ENCODE measurements around the gene ARL6IP4.

Gene ARL6IP4

DNA sequence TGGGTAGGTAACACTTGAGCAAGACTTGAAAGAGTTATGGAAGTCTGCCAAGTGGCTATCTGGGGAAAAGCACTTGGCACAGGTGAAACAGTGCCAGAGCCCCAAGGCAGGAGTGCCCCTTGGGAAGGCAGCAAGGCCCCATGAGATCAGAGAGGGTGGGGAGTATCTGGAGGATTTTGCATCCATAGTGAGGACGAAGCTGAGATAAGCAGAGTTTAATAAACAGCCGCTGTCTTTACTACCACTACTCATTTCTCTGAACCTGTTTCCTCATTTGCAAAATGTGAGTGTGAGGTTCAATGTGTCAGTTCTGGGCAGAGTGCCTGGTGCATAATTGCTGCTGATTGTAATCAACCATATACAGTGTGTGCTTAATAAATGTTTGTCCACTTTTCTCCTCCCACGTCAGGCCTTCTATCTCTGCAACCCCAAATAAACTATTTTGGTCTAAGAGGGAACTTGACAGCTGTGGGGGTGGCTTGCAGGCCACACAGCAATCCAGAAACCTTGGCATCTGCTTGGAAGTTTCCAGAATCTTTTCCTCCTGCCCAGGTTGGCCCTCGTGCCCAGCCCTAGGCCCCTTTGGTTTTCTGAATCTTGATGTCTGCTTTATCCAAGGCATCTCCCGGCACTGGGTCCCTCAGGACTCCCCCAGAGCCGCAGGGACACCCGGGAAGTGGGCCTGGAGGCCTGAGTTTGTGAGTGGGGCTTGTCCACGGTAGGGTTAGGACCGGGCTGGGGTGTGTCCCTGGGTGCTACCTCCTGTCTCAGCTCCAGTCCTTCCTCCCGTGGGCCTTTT, 18.8 kb upstream of the ARL6IP4 start:
- no peak for TF ChIP-seq EGR1 (IDR thresholded peaks at IDR 0.05)
- no peak for TF ChIP-seq RAD21 (IDR thresholded peaks at IDR 0.05; ENCODE audit: low read depth)
- TF ChIP-seq, protein P1, sequence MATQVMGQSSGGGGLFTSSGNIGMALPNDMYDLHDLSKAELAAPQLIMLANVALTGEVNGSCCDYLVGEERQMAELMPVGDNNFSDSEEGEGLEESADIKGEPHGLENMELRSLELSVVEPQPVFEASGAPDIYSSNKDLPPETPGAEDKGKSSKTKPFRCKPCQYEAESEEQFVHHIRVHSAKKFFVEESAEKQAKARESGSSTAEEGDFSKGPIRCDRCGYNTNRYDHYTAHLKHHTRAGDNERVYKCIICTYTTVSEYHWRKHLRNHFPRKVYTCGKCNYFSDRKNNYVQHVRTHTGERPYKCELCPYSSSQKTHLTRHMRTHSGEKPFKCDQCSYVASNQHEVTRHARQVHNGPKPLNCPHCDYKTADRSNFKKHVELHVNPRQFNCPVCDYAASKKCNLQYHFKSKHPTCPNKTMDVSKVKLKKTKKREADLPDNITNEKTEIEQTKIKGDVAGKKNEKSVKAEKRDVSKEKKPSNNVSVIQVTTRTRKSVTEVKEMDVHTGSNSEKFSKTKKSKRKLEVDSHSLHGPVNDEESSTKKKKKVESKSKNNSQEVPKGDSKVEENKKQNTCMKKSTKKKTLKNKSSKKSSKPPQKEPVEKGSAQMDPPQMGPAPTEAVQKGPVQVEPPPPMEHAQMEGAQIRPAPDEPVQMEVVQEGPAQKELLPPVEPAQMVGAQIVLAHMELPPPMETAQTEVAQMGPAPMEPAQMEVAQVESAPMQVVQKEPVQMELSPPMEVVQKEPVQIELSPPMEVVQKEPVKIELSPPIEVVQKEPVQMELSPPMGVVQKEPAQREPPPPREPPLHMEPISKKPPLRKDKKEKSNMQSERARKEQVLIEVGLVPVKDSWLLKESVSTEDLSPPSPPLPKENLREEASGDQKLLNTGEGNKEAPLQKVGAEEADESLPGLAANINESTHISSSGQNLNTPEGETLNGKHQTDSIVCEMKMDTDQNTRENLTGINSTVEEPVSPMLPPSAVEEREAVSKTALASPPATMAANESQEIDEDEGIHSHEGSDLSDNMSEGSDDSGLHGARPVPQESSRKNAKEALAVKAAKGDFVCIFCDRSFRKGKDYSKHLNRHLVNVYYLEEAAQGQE (IDR thresholded peaks at IDR 0.05; ENCODE audit: low read depth): no peak
- TF ChIP-seq CREB1 (IDR thresholded peaks at IDR 0.05; ENCODE audit: low read depth): no peak
- TF ChIP-seq EP300 (IDR thresholded peaks at IDR 0.05; ENCODE audit: borderline replicate concordance): no peak
- TF ChIP-seq CEBPB (IDR thresholded peaks at IDR 0.05): no peak

- no peak for TF ChIP-seq TAF1 (IDR thresholded peaks at IDR 0.05; ENCODE audit: low read depth)
- TF ChIP-seq, protein P2, sequence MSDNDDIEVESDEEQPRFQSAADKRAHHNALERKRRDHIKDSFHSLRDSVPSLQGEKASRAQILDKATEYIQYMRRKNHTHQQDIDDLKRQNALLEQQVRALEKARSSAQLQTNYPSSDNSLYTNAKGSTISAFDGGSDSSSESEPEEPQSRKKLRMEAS (IDR thresholded peaks at IDR 0.05): no peak
- no peak for TF ChIP-seq RAD21 (IDR thresholded peaks at IDR 0.05; ENCODE audit: low read depth)
- no peak for TF ChIP-seq YY1 (IDR thresholded peaks at IDR 0.05; ENCODE audit: low read depth)
- TF ChIP-seq NFIC (IDR thresholded peaks at IDR 0.05): no peak
- TF ChIP-seq ZBTB7A (IDR thresholded peaks at IDR 0.05; ENCODE audit: low read depth): no peak
- TF ChIP-seq, protein P1 (IDR thresholded peaks at IDR 0.05; ENCODE audit: low read depth): no peak
- TF ChIP-seq EP300 (IDR thresholded peaks at IDR 0.05; ENCODE audit: borderline replicate concordance): no peak
- TF ChIP-seq TEAD4 (IDR thresholded peaks at IDR 0.05): no peak
- TF ChIP-seq TCF12 (IDR thresholded peaks at IDR 0.05; ENCODE audit: low read depth): no peak
- no peak for TF ChIP-seq EGR1 (IDR thresholded peaks at IDR 0.05)
Measured at GRCh38 chr12:122963941-122964265, 16.6 kb upstream of the ARL6IP4 start.

GRCh38 chr12:122964439-122965257, 15.8 kb upstream of the ARL6IP4 start:
- no peak for TF ChIP-seq YY1 (IDR thresholded peaks at IDR 0.05; ENCODE audit: low read depth)
- no peak for TF ChIP-seq RAD21 (IDR thresholded peaks at IDR 0.05; ENCODE audit: low read depth)
- TF ChIP-seq ZBTB7A (IDR thresholded peaks at IDR 0.05; ENCODE audit: low read depth): no peak
- TF ChIP-seq TAF1 (IDR thresholded peaks at IDR 0.05; ENCODE audit: low read depth): no peak
- TF ChIP-seq CREB1 (IDR thresholded peaks at IDR 0.05; ENCODE audit: low read depth): no peak
- TF ChIP-seq, protein P2 (IDR thresholded peaks at IDR 0.05): no peak
- TF ChIP-seq, protein P1 (IDR thresholded peaks at IDR 0.05; ENCODE audit: low read depth): no peak

DNA sequence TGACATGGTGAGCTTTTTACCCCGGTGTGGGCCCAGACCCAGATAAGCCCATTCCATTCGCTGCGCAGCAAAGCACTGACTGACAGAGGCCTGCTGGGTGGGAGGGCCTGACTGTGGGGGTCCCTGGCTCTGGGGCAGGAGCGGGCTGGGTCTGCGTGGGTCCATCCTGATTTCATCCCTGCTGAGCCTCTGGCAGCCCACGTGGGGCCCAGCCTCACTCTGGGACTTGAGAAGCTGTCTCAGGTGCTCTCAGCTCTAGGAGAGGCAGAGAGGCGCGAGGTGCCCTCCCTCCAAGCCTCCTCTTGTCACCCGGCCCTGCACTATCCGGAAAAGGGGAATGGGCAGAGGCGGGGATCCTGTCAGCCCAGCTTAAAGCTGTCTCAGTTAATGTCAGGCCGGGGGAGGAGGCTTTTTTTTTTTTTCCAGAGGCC, 15.1 kb upstream of the ARL6IP4 start:
- TF ChIP-seq, protein P3, sequence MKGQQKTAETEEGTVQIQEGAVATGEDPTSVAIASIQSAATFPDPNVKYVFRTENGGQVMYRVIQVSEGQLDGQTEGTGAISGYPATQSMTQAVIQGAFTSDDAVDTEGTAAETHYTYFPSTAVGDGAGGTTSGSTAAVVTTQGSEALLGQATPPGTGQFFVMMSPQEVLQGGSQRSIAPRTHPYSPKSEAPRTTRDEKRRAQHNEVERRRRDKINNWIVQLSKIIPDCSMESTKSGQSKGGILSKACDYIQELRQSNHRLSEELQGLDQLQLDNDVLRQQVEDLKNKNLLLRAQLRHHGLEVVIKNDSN (IDR thresholded peaks at IDR 0.05): no peak
- no peak for TF ChIP-seq CREB1 (IDR thresholded peaks at IDR 0.05; ENCODE audit: low read depth)
- TF ChIP-seq EP300 (IDR thresholded peaks at IDR 0.05; ENCODE audit: borderline replicate concordance): no peak
- no peak for TF ChIP-seq YY1 (IDR thresholded peaks at IDR 0.05; ENCODE audit: low read depth)
- TF ChIP-seq FOXM1 (IDR thresholded peaks at IDR 0.05; ENCODE audit: borderline replicate concordance, low read depth): no peak
- TF ChIP-seq TEAD4 (IDR thresholded peaks at IDR 0.05): no peak
- no peak for TF ChIP-seq ZBTB7A (IDR thresholded peaks at IDR 0.05; ENCODE audit: low read depth)
- TF ChIP-seq, protein P1 (IDR thresholded peaks at IDR 0.05; ENCODE audit: low read depth): no peak
- TF ChIP-seq TAF1 (IDR thresholded peaks at IDR 0.05; ENCODE audit: low read depth): no peak
- TF ChIP-seq CEBPB (IDR thresholded peaks at IDR 0.05): no peak
- no peak for TF ChIP-seq EGR1 (IDR thresholded peaks at IDR 0.05)
- TF ChIP-seq RAD21 (IDR thresholded peaks at IDR 0.05; ENCODE audit: low read depth): no peak
- TF ChIP-seq, protein P2 (IDR thresholded peaks at IDR 0.05): no peak
- no peak for TF ChIP-seq TCF12 (IDR thresholded peaks at IDR 0.05; ENCODE audit: low read depth)
- no peak for TF ChIP-seq NFIC (IDR thresholded peaks at IDR 0.05)
